Inflammatory macrophage treated with lipopolysaccharide for 4 hours (primary cell): ENCODE results near the gene SST.

Experiments
- DNase-seq: peaks from one replicate; pipeline ENCODE4 v3.0.0-alpha.2; 2020

The SST gene

GRCh38 chr3:187669675-187670504 lies at the start of gene SST:
Gene SST, minus strand, starts transcription at chr3:187670394. Its CDS starts 103 bp downstream, at chr3:187670291.
- peak; percentile 9 for DNase-seq

DNA sequence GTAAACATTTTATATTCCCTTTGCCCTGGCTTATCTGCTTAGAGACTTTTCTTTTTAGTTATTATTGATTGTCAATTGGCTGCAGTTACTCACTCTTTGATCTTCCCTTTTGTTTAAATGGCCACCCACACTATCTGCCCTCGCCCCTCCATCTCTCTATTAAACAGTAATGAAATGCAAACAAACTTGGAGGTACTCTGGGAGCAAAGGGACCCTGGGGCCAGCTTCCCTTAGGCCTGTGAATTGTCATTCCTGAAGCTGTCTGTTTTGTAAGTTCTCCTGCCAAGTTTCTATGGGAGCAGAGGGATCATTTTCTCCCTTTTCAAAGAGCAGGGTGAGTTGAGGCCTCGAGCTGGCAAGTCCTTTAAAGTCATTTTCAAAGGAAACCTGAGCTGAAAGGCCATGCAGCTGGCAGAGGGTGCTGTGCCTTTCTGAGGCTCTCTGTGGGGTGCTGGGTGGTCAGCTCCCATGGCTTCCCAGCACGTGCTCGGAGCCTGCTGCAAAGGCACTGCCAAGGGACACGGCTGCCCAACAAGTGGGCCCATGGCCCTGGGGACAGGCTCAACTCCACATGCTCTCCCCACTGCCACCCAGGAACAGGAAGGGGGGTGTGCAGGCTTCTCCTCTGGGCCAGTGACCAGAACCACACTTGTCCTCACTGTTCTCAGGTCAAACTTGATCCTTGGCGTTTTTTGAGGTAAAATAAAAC lies 49.6 kb upstream of the SST start:
- DNase-seq: no peak

GRCh38 chr3:187718802-187719201 lies 48.6 kb upstream of the SST start:
- peak; percentile 41 for DNase-seq

- DNase-seq: no peak
Measured at GRCh38 chr3:187717572-187717971, 47.4 kb upstream of the SST start.

DNA sequence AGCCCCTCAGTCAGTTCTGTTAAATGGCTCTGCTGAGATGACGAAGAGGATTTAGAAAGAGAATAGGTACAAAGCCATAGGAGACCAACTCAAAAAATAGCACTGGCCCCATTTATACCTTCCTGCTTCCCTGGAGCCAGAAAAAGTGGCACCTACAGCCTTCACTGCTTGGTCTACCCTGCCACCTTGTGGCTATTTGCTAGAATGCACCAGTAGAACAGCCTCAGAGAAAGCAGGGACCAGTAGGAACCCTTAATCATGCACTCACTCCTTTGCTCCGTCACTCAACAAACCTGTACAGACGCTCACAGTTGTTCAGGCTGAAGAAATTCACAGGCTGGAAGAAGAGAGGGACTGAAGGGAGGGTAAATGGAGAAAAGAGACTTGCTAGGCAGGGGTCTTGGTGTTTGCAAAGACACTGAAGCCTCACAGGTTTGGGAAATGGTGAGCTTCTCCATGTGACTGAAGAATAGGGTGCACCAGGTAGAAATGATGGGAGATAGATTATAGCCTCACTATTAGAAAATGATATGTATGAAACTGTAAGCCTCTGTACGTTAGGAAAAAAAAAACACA lies 44.3 kb upstream of the SST start:
- peak; percentile 65 for DNase-seq

DNA sequence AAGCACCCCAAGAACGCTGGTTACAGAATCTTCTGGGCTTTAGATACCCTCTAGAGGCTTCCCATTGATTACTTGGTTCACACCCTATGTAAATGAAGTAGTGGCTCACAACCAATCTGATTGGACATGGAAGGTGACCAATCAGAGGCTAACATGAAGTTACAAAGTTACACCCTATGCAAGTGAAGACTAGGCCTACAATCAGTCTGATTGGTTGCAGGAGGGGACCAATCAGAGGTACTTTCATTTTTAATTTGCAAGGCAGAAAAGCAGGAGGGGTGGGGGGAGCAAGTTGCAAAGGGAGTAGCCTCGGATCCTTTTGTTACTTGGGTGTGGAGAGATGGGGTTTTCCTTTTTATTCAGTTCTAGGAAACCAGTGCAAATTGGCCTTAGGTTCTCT lies 43.3 kb upstream of the SST start:
- peak; percentile 43 for DNase-seq

- DNase-seq: no peak
Measured at GRCh38 chr3:187709155-187709554, 39.0 kb upstream of the SST start.

- DNase-seq: no peak
Measured at GRCh38 chr3:187708696-187709095, 38.5 kb upstream of the SST start.

DNA sequence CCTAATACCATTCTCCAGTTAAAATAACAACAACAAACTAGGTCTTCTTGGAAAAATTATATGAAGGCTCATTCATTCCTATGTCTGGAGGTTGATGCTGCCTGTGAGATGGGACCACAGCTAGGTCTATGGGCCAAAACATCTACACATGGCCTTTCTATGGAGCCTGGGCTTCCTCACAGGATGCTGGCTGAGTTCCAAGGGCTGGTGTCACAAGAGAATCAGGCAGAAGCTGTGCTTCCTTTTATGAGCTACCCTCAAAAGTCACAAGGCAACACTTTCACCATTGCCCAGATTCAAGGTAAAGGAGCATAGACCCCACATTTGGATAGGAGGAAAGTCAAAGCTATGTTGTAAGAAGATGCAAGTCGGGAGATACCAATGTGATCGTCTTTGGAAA lies 36.8 kb upstream of the SST start:
- peak; percentile 68 for DNase-seq

GRCh38 chr3:187705164-187705563 lies 35.0 kb upstream of the SST start:
- no peak for DNase-seq

GRCh38 chr3:187702507-187703033 lies 32.4 kb upstream of the SST start, which contains the start of gene RTP2:
Gene RTP2, minus strand, starts transcription at chr3:187702557. Its CDS starts 429 bp downstream, at chr3:187702128.
- no peak for DNase-seq

- DNase-seq: no peak
Measured at GRCh38 chr3:187700249-187700648, 30.1 kb upstream of the SST start.

- DNase-seq: no peak
Measured at GRCh38 chr3:187698499-187699399, 28.6 kb upstream of the SST start.

DNA sequence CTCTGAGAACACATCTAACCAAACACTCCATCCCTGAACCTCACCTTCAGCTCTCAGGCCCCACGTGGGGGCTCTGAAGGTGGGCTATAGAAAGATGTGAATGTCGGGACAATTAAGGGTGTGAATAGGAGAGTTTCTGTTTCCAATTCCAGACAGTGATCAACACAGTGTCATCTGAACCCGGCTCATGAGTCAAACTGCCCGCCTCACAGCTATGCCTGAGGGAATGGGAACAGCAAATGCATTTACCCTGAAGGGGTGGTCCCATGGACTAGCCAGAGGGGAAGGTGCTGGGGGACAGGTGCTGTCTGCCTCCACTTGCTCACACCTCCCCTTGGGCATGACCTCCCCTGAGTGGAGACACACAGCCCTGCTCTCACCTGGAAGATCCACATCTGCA lies 25.8 kb upstream of the SST start:
- no peak for DNase-seq

GRCh38 chr3:187695449-187695848 lies 25.3 kb upstream of the SST start:
- DNase-seq: no peak

DNA sequence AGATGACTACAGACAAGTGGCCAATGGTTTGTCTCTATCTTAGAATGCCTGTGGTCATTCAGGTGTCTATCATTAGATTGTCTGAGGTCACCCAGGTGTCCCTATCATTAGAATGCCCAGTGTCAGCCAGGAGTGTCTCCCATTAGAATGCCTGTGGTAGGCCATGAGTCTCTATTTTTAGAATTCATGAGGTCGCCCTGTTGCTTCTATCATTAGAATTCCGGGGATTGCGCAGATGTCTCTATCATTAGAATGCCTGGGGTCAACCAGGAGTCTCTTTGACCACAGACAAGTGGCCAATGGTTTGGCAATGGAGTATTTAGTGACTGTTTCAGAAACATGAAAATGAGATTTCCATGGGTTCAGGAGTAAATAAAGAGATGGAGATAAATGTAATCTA lies 24.6 kb upstream of the SST start:
- DNase-seq: no peak

- DNase-seq: no peak
Measured at GRCh38 chr3:187693431-187693830, 23.2 kb upstream of the SST start.

GRCh38 chr3:187689984-187690383 lies 19.8 kb upstream of the SST start:
- no peak for DNase-seq

DNA sequence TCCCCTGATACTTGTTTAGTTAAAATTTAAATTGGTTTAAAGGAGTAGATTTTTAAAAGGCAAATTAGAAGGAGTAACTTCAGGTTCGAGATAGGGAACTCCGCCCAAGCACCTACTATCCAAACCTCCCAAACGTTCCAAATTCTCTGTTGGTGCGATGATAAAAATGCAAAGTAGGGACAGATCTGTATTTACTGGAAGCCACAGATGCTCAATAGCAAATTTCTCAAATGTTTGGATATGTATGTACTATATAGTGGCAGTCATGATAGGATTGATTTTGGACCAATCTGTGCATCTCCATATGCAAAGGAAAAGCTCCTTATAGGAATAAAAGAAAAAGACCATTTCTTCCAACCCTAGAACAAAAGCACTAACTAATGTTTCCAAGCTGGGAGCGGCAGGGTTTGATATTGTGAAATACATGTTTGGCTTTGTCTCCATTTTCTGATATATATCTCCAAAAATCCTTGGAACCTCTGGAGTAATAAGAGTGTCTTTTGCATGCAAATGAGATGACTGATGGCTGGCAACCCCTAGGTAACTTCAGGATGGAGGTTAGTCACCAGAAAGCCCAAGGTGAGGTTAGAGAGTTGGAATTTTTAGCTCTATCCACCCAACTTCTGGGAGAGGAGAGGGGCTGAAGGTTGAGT lies 16.6 kb upstream of the SST start:
- no peak for DNase-seq

DNA sequence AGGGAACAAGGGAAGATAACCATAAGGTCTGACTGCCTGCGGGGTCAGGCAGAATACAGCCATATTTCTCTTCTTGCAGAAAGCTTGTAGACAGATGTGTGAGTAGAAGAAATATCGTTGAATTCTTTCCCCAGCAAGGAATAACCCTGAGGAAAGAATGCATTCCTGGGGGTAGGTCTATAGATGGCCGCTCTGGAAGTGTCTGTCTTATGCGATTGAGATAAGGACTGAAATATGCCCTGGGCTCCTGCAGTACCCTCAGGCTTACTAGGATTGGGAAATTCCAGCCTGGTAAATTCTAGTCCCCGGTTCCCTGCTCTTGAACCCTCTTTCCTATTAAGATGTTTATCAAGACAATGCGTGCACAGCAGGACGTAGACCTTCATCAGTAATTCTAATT lies 15.8 kb upstream of the SST start:
- DNase-seq: no peak

- no peak for DNase-seq
Measured at GRCh38 chr3:187684880-187685279, 14.7 kb upstream of the SST start.

- no peak for DNase-seq
Measured at GRCh38 chr3:187684444-187684843, 14.2 kb upstream of the SST start.
